Neural progenitor cell (in vitro differentiated cells): Measurements from ENCODE around the gene ATP8B3. TPM values are rescaled to one million over a fixed set of nuclear protein-coding genes. Genes with fewer than 3 reads are reported as not detected.
A peak's percentile ranks its signal among the peaks of the same experiment; 100 is the strongest.

Experiments used
- DNase-seq: peaks from one replicate; pipeline ENCODE4 v3.0.0-alpha.2; 2016; ENCODE audit warnings: low spot score
- H2AFZ ChIP-seq: fragments of 200-600 bp; sonication (generic); replicated peaks from 2 replicates; pipeline ENCODE4 v1.6.1; 2016; ENCODE audit warnings: antibody characterized with exemption
- H3F3A ChIP-seq: fragments of 200-600 bp; sonication (generic); 2 replicates; pipeline ENCODE4 v1.6.1; 2016; ENCODE audit warnings: antibody characterized with exemption, low read depth
- H3K27ac ChIP-seq: fragments of 200-600 bp; sonication (generic); 2 replicates; pipeline ENCODE4 v1.5.1; 2016; ENCODE audit warnings: mild to moderate bottlenecking
- H3K27me3 ChIP-seq: fragments of 200-600 bp; sonication (generic); 2 replicates; pipeline ENCODE4 v1.6.1; 2016; ENCODE audit warnings: mild to moderate bottlenecking, moderate library complexity
- H3K36me3 ChIP-seq: fragments of 200-600 bp; sonication (generic); 2 replicates; pipeline ENCODE4 v1.5.1; 2016
- H3K4me1 ChIP-seq: fragments of 200-600 bp; sonication (generic); 2 replicates; pipeline ENCODE4 v1.6.1; 2016; ENCODE audit warnings: mixed run types
- H3K4me2 ChIP-seq: fragments of 200-600 bp; sonication (generic); 2 replicates; pipeline ENCODE4 v1.6.1; 2016
- H3K4me3 ChIP-seq: fragments of 200-600 bp; sonication (generic); 2 replicates; pipeline ENCODE4 v1.5.1; 2016
- H3K79me2 ChIP-seq: fragments of 200-600 bp; sonication (generic); 2 replicates; pipeline ENCODE4 v1.6.1; 2016; ENCODE audit warnings: low read depth
- H3K9ac ChIP-seq: fragments of 200-600 bp; sonication (generic); 2 replicates; pipeline ENCODE4 v1.6.1; 2016
- H3K9me3 ChIP-seq: fragments of 200-600 bp; sonication (generic); 2 replicates; pipeline ENCODE4 v1.5.1; 2016; ENCODE audit warnings: low read depth
- H4K20me1 ChIP-seq: fragments of 200-600 bp; sonication (generic); 2 replicates; pipeline ENCODE4 v1.6.1; 2016; ENCODE audit warnings: low read depth
- H3K27ac Mint-ChIP-seq: 3 replicates; pipeline ENCODE4 v1.8.0; 2021; ENCODE audit warnings: mixed read lengths
- H3K27me3 Mint-ChIP-seq: 2 replicates; pipeline ENCODE4 v1.8.0; 2022; ENCODE audit warnings: low read depth, mild to moderate bottlenecking, inconsistent platforms, moderate library complexity, mixed read lengths; ENCODE audit not compliant: insufficient read depth
- H3K36me3 Mint-ChIP-seq: 3 replicates; pipeline ENCODE4 v1.8.0; 2021; ENCODE audit warnings: mixed read lengths
- H3K4me1 Mint-ChIP-seq: 3 replicates; pipeline ENCODE4 v1.8.0; 2021; ENCODE audit warnings: mixed read lengths
- H3K4me3 Mint-ChIP-seq: 3 replicates; pipeline ENCODE4 v1.8.0; 2021; ENCODE audit warnings: mild to moderate bottlenecking, moderate library complexity, mixed read lengths
- H3K9me3 Mint-ChIP-seq: 3 replicates; pipeline ENCODE4 v1.8.0; 2020; ENCODE audit warnings: mixed read lengths
- EZH2 ChIP-seq: fragments of 200-600 bp; sonication (generic); IDR thresholded peaks from 2 replicates; pipeline ENCODE4 v1.6.1; 2017; ENCODE audit warnings: antibody characterized with exemption, mild to moderate bottlenecking, moderate library complexity
- EZH2phosphoT487 ChIP-seq: fragments of 200-600 bp; sonication (generic); IDR thresholded peaks from 2 replicates; pipeline ENCODE4 v1.6.1; 2017; ENCODE audit warnings: antibody characterized with exemption
- total RNA-seq: library from RNA; depleted of rRNA; stranded (reverse); fragments of >200 nt; gene quantifications from 2 replicates; pipeline ENCODE4 v1.2.3, GENCODE V29; 2015; ENCODE audit warnings: low replicate concordance
- TF ChIP-seq, protein P1 (sequence below): fragments of 200-600 bp; sonication (generic); IDR thresholded peaks from 2 replicates; pipeline ENCODE4 v1.5.1; 2017; ENCODE audit warnings: antibody characterized with exemption, mild to moderate bottlenecking

Gene ATP8B3
- total RNA-seq, 1 donor from 2014 or later, result 0.06 TPM

DNA sequence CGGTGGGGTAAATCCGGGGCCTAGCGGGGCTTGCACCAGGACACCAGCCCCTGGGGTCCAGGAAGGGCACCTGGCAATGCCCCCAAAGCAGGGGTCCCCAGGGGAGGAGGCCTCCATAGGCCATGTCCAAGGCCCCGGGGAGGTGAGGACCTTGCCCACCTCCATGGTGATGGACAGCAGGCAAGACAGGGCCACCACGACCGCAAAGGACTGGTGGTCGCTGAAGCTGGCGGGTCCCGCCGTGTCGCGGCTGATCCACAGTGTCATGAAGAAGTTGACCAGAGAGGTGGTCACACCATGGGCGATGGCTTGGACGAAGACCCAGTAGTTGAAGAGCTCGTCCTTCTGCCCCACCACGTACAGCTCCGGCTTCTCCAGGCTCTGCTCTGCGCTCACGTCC lies 26.8 kb downstream of the ATP8B3 start:
- H3K4me3 ChIP-seq, result no peak overlapping the region
- peaks cover 8% of the 10 kb centered on the region for H4K20me1 ChIP-seq
- H3K4me3 Mint-ChIP-seq, result peak overlapping the region; percentile 18
- H2AFZ ChIP-seq, result no peak overlapping the region
- no peaks in the 10 kb centered on the region for H3K4me1 Mint-ChIP-seq
- no peaks in the 10 kb centered on the region for H3K36me3 ChIP-seq
- no peak overlapping the region for H3K27ac ChIP-seq
- H3K27me3 ChIP-seq, result peaks cover 99% of the 10 kb centered on the region
- H3K9me3 Mint-ChIP-seq, result peaks cover 22% of the 10 kb centered on the region
- H3K9ac ChIP-seq, result no peak overlapping the region
- peaks cover 2% of the 10 kb centered on the region for H3K36me3 Mint-ChIP-seq
- H3F3A ChIP-seq, result peaks cover 6% of the 10 kb centered on the region
- no peak overlapping the region for H3K4me2 ChIP-seq
- no peaks in the 10 kb centered on the region for H3K4me1 ChIP-seq
- peaks cover 40% of the 10 kb centered on the region for H3K27me3 Mint-ChIP-seq
- no peak overlapping the region for H3K27ac Mint-ChIP-seq
- TF ChIP-seq EZH2phosphoT487 (no peak), EZH2 (no peak)
- TF ChIP-seq, protein P1, sequence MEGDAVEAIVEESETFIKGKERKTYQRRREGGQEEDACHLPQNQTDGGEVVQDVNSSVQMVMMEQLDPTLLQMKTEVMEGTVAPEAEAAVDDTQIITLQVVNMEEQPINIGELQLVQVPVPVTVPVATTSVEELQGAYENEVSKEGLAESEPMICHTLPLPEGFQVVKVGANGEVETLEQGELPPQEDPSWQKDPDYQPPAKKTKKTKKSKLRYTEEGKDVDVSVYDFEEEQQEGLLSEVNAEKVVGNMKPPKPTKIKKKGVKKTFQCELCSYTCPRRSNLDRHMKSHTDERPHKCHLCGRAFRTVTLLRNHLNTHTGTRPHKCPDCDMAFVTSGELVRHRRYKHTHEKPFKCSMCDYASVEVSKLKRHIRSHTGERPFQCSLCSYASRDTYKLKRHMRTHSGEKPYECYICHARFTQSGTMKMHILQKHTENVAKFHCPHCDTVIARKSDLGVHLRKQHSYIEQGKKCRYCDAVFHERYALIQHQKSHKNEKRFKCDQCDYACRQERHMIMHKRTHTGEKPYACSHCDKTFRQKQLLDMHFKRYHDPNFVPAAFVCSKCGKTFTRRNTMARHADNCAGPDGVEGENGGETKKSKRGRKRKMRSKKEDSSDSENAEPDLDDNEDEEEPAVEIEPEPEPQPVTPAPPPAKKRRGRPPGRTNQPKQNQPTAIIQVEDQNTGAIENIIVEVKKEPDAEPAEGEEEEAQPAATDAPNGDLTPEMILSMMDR, result no peak
- H3K9me3 ChIP-seq, result no peaks in the 10 kb centered on the region
- DNase-seq, result no peak
- no peaks in the 10 kb centered on the region for H3K79me2 ChIP-seq

DNA sequence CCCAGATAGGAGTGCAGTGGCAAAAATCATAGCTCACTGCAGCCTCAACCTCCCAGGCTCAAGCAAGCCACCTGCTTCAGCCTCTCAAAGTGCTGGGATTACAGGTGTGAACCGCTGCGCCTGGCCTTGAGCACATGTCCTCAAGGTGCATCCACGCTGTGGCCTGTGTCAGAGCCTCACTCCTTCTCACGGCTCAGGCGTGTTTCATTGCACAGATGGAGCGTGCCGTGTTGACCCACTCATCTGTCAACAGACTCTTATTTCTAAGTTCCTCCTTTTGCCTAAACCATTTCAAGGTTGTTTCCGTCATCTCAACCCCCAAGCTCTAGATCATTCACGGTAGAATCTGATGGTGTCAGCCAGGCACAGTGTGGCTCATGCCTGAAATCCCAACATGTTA lies 28.2 kb downstream of the ATP8B3 start:
- Mint-ChIP-seq H3K36me3 (peaks cover 2% of the 10 kb centered on the region), H3K9me3 (peaks cover 22% of the 10 kb centered on the region), H3K4me1 (no peaks in the 10 kb centered on the region), H3K27ac (no peak overlapping the region), H3K27me3 (peaks cover 51% of the 10 kb centered on the region), H3K4me3 (no peak overlapping the region)
- no peaks in the 10 kb centered on the region for H3K36me3 ChIP-seq
- peaks cover 8% of the 10 kb centered on the region for H4K20me1 ChIP-seq
- H3K9ac ChIP-seq, result no peak overlapping the region
- no peak for DNase-seq
- H3F3A ChIP-seq, result no peaks in the 10 kb centered on the region
- no peak for TF ChIP-seq EZH2phosphoT487
- TF ChIP-seq, protein P1, result no peak
- TF ChIP-seq EZH2, result no peak
- peaks cover 100% of the 10 kb centered on the region for H3K27me3 ChIP-seq
- no peaks in the 10 kb centered on the region for H3K9me3 ChIP-seq
- no peaks in the 10 kb centered on the region for H3K4me1 ChIP-seq
- no peak overlapping the region for H3K27ac ChIP-seq
- H3K4me3 ChIP-seq, result no peak overlapping the region
- H2AFZ ChIP-seq, result no peak overlapping the region
- no peak overlapping the region for H3K4me2 ChIP-seq
- H3K79me2 ChIP-seq, result no peaks in the 10 kb centered on the region

DNA sequence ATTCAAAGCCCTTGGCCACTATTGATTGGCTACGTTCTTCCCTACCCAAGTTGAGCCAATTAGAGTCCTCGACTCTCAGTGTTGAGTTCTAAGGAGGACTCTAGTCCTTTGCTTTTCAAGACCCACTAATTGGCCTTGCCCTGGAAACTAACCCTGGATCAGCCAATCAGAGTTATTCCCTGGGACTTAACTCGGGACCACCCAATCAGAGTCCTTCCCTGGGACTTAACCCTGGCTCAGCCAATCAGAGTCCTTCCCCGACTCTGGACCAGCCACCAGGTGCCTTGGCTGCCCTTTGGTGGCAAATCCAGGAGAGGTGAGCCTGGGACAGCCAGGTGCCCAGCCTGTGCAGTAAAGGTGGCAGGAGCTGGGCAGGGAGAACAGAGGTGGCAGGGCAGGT lies 28.7 kb downstream of the ATP8B3 start:
- H3K27me3 ChIP-seq, result peaks cover 100% of the 10 kb centered on the region
- no peak overlapping the region for H3K4me3 ChIP-seq
- H3K36me3 ChIP-seq, result no peaks in the 10 kb centered on the region
- H3K9me3 ChIP-seq, result no peaks in the 10 kb centered on the region
- no peaks in the 10 kb centered on the region for H3K79me2 ChIP-seq
- H3K4me1 Mint-ChIP-seq, result no peaks in the 10 kb centered on the region
- H3K9me3 Mint-ChIP-seq, result peaks cover 22% of the 10 kb centered on the region
- no peak overlapping the region for H3K4me3 Mint-ChIP-seq
- H3K4me2 ChIP-seq, result no peak overlapping the region
- H2AFZ ChIP-seq, result no peak overlapping the region
- DNase-seq, result no peak
- TF ChIP-seq EZH2, result no peak
- TF ChIP-seq, protein P1, result no peak
- TF ChIP-seq EZH2phosphoT487, result no peak
- no peak overlapping the region for H3K9ac ChIP-seq
- H4K20me1 ChIP-seq, result peaks cover 4% of the 10 kb centered on the region
- no peak overlapping the region for H3K27ac Mint-ChIP-seq
- peaks cover 52% of the 10 kb centered on the region for H3K27me3 Mint-ChIP-seq
- H3K36me3 Mint-ChIP-seq, result peaks cover 2% of the 10 kb centered on the region
- H3F3A ChIP-seq, result no peaks in the 10 kb centered on the region
- H3K4me1 ChIP-seq, result no peaks in the 10 kb centered on the region
- no peak overlapping the region for H3K27ac ChIP-seq
